Left kidney (tissue), 2 donors: Measurements from ENCODE around the gene ZNF512. TPM values are rescaled to one million over a fixed set of nuclear protein-coding genes. Genes with fewer than 3 reads are reported as not detected.
"Not testable (repeated sequence)": the region's sequence is repeated elsewhere in the genome, so short reads cannot be mapped to it uniquely, and the experiment has no call there.

Source experiments
- DNase-seq: peaks from one replicate; pipeline ENCODE4 v3.0.0-alpha.2; 2013
- polyA plus RNA-seq: library from polyadenylated mRNA; unstranded; fragments of 120-200 nt; gene quantifications from one replicate; pipeline ENCODE4 v1.2.1, GENCODE V29; 2013; ENCODE audit not compliant: insufficient read length

The ZNF512 gene
- polyA plus RNA-seq, 1 donor: 90.0 TPM

DNA sequence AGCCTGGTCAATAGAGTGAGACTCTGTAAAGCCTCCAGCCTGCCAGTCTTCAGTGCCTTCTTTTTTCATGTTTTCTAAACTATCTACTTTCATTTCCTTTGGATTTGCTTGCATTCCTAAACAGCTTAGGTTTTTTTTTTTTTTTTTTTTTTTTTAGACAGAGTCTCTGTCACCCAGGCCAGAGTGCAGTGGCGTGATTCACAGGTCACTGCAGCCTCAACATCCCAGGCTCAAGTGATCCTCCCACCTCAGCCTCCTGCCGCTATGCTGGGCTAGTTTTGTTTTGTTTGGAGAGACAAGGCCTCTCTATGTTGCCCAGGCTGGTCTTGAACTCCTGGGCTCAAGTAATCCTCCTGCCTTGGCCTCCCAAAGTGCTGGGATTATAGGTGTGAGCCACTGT lies 47.4 kb downstream of the ZNF512 start:
- not testable (repeated sequence) for DNase-seq

DNA sequence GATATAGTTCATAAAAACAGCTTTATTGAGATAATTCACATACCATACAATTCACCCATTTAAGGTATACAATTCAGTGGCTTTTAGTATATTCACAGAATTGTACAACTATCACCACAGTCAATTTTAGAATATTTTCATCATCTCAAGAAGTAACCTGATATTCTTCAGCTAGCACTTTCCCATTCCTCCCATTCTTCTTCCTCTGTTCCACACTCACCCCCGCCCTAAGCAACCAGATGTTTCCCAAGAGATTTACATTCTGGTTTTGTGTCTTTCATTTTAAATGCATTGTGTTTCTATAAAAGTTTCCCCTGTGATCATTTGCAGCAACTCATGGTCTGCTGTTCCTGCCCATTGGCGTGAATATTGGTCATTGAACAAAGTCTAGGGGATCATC lies 51.4 kb downstream of the ZNF512 start:
- no peak for DNase-seq

DNA sequence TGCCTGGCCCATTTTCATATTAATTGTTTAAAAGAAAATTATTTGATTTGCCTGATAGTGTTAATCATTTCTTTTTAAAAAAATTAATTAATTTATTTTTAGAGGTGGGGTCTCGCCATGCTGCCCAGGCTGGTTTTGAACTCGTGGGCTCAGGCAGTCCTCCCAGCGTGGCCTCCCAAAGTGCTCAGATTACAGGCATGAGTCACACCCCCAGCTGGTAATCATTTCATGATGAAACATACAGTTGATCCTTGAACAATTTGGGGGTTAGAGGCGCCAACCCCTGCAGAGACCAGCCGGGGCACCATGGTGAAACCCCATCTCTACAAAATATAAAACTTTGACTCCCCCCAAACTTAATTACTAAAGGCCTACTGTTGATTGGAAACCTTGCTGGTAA lies 53.9 kb downstream of the ZNF512 start:
- no peak for DNase-seq

DNA sequence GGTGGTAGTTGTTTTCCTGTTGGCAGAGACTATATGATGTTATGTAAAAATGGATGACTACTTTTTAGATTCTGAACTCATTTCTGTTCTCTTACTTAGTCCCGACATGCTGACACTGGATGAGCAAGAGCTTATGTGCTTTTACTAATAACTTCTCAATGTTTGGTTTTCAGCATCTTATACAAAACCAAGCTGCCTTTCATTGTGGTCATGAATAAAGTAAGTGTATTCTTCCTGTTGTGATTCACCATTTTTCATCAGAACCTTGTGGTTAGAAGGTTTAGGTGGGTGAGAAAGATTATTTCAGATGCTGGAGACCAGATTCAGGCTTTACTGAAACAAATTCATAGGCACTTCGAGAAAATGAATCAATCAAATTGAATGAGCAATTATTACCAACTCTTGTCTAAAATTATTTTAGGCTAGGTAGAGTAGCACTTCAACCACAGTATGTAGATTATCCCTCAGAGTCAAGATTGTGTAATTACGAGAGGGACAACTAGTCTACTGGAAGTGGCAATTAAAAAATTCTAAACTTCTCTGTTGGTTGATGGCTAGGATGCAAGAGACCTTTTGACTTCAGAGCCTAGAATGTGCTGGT lies 55.3 kb downstream of the ZNF512 start:
- no peak for DNase-seq

DNA sequence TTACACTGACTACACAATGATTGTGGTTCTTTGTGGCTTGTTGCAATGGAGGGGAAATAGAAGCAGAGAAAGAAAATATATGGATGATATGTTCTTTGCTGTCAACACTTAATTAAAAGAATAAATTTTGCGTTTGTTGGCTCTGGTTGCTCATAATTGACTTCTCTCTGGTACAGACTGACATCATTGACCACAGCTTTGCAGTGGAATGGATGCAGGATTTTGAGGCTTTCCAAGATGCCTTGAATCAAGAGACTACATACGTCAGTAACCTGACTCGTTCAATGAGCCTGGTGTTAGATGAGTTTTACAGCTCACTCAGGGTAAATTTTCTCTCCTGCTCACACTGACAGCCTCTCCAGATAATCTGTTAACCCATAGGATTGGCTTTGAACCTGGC lies 55.9 kb downstream of the ZNF512 start:
- DNase-seq: no peak

DNA sequence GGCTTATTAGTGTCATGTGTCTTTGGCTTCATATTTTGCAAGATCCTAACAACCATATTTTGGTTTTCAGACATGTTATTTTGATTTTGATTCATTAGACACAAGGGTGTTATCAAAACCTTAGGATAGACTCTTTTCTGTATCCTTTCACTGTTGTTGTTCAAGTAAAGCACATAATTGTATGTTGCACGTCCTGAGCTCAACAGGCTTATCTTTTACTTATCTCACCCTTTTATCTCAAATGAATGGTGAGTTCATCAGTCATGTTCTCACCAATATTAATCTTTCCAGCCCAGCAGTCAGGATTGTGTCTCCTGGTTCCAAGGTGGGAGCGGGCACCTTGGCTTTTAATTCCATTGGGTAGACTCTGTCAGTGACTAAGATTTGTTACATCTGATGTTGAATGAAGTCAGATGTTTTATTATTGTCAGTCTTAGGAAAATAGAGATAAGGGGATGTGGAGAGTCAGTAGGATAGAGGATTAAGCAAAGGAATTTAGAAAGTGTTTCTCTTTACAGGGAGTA lies 57.9 kb downstream of the ZNF512 start:
- no peak for DNase-seq

DNA sequence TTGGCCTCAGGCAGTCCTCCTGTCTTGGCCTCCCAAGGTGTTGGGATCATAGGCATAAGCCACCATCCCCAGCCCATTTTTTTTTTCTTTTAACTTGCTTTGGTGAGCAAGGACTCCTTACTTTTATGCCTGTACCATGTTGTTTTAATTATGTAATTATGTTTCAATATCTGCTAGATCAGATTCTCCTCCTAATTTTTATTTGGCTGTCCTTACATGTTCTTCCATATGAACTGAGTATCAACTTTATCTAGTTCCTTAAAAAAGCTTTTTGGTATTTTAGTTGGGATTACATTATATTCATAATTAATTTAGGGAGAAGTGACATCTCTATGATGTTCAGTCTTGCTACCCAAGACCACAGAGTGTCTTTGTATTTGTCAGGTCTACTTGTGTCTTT lies 62.4 kb downstream of the ZNF512 start:
- no peak for DNase-seq

DNA sequence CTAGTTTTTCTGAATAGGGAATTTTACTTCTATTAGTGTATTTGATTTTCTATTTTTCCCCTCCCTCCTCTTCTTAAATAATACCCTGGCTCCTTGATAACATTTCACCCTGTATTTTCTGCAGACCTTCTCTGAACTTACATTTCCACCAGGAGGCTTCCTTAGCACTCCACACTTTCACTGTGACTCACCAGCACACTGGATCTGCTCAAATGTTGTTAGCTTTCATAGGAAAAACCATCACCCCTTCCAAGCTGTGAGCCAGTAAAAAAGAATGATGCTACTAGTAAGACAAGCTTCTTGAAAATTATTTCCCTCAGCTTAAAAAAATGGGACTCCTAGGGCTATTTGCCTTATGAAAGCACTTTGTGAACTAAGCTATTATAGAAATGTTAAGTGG lies 64.4 kb downstream of the ZNF512 start:
- DNase-seq: no peak

DNA sequence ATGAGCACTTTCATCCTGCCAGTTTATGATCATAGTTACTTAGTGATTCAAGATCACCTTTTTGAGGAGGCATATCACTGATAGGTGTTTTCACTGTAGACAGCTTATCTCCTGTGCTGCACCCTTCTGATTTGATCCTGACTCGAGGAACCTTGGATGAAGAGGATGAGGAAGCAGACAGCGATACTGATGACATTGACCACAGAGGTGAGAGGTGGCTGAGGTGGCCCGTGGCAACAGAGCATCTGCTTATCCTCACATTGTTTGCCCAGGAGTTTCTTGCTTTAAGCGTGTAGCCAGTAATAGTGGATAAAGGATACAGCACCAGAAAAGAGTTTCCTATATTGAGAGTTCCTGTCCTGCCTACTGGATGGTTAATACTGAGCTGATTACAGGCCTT lies 64.9 kb downstream of the ZNF512 start:
- no peak for DNase-seq

DNA sequence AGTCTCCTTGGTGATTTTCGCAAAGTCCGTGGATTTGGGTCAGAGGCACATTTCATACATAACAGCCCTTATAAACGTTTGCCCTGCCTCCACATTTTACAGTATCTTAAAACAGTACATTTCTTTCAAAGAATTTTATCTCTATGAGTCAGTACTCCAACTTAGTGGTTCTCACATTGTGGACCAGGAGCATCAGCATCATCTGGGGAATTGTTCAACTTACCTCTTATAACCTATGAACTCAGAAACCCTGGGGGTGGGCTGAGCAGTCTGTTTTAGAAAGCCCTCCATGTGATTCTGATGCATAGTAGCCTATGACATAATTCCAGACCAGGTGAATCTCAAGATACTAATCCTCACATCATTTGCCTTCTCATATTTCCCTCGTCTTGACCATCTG lies 68.2 kb downstream of the ZNF512 start:
- DNase-seq: no peak

DNA sequence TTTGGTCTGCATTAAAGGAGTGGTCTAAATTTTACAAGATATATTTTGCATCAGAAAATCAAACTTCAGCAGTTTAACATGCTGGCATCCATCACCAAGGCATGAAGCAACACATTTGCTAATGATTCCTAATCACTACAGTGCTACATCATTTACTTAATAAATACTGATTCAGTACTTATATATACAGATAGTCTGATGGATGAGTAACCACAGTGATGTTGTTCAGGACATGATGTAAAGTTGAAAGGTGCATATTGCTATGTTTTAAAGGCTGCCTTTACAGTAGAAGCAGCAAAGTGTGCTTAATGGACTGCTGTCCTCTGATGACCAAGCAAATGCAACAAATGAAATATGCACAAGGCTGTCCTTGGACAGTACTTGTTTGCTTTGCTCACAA lies 69.5 kb downstream of the ZNF512 start:
- no peak for DNase-seq

DNA sequence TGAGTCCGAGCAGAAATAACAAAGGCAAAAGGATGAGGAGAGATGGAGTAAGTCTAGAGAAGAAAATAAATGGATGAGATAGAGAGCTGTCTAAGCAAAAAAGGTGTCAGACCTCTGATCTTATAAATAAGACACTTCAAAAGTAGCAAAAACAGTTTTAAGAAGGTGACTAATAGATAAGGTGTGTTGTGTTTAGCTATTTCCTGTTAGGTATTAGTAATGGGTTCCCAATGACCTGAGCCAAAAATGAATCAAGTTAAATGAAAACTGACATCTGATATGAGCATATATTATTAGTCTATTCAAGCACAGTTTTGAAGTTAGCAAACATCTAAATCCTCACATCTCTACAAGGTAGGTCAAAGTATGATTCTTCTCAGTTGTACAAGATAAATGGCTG lies 69.9 kb downstream of the ZNF512 start:
- DNase-seq: no peak

DNA sequence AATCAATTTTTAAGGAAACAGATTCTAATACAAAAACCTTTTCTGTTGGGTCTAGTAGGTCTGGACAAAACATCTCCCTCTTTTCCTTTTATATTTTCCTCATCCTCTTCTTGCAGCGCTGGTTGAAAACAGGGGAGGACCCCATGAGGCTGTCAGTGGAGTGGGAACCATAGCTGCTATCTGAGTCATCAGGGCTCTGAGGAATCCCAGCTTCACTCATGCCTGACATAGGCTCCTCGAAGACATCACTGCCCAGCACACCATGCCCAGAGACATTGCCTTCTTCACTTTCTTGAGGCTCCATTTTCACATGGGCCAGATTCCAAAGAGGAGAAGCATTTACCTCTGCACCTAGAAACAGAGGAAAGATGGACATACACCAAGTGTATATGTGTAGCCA lies 70.6 kb downstream of the ZNF512 start:
- no peak for DNase-seq

DNA sequence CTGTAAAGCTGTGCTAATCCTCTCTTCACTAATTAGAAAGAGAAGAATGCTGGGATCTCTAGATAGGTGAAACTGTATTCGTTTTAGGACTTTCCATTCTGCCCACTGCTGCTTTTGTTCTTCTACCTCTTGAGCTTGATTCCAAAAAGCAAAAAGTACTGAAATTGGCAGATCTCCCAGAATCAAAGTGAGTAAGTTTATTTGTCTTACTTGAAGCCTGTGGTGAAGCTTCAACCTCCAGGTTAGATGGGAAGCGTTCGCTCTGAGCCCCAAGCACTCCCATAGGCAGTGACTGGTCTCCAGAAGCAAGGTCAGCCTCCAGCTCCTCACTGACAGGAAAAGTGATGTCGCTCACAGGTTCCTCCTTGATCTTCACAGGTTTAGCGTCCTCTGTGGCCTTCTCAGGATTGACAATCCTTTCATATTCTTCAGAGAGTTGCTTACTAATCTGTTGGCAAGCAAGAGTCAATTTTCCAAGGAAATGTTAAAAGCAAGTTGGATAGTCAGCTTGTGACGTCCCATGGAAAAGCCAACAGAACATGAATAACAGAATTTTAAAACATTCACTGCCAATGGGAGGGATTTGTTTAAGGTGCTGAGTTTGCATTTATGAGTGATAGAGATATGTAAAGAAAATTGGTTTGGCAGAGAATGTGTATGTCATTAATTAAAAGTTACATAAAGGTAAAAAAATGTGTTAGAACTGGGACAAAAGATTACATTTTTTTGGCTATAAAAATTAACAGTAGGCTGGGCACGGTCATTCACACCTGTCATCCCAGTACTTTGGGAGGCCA lies 72.5 kb downstream of the ZNF512 start:
- DNase-seq: no peak

DNA sequence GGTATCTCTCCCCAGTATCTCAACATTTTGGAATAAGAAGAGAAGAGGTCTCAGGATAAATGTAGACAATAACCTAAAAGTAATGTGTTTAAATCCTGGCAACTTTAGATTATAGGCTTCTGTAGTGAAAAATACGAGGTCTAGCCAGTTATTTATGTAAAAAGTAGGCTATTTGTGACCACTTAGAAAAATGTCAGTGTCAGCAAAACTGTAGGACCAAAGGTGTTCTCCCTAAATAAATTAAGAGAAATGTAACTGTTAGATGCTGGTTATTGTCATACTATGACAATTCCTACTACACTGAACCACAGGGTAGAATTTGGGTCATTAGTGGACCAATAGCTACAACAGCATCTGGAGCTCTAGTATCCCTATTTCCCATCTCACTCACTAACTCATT lies 78.5 kb downstream of the ZNF512 start:
- no peak for DNase-seq

DNA sequence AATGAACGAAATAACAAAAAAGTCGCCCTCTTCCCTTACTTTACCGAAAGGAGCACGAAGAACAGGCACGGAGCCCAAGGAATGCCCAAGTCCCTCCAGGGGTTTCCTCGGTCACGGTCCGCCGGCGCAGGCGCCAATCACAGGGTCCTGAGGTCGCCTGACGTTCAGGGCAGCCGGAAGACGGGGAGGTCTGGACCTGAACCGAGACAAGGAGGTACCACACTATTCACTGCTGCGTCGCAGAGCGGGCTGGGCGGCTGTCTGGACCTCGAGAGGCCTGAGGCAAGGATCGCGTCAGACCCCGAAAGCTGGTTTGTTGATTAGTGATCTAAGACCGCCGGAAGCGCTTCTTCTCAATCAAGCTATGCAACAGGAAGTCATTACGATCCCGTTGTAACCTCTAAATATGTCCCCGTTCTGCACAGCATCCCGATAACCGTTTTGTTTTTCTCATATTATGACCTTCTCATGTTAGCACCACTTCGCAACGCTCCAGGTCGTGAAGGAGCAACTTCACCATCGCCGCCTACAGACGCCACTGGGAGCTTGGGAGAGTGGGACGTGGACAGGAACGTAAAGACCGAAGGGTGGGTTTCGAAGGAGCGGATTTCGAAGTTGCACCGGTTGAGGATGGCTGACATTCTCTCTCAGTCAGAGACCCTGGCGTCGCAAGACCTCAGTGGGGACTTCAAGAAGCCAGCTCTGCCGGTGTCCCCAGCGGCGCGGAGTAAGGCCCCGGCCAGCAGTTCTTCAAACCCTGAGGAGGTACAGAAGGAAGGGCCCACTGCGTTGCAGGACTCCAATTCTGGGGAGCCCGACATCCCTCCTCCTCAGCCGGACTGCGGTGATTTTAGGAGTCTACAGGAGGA lies 80.7 kb downstream of the ZNF512 start, which contains the start of the genes SLC4A1AP and SUPT7L:
SLC4A1AP (plus strand) TSS at position 605 of the 869 bp plus-strand sequence; CDS start at position 631, 26 bp downstream.
SUPT7L (minus strand) TSS at position 330 of the 869 bp plus-strand sequence. CDS start 1,422 bp downstream, outside the sequence.
- peak; percentile 84 for DNase-seq

DNA sequence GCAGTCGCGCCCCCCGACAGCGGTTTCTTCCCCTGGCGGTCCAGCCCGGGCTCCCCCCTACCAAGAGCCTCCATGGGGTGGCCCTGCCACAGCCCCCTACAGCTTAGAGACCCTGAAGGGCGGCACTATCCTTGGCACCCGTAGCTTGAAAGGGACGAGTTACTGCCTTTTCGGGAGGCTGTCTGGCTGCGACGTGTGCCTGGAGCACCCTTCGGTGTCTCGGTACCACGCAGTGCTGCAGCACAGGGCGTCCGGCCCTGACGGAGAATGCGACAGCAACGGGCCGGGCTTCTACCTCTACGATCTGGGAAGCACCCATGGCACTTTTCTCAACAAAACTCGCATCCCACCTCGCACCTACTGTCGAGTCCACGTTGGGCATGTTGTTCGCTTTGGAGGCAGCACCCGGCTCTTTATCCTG lies 81.3 kb downstream of the ZNF512 start:
- no peak for DNase-seq

DNA sequence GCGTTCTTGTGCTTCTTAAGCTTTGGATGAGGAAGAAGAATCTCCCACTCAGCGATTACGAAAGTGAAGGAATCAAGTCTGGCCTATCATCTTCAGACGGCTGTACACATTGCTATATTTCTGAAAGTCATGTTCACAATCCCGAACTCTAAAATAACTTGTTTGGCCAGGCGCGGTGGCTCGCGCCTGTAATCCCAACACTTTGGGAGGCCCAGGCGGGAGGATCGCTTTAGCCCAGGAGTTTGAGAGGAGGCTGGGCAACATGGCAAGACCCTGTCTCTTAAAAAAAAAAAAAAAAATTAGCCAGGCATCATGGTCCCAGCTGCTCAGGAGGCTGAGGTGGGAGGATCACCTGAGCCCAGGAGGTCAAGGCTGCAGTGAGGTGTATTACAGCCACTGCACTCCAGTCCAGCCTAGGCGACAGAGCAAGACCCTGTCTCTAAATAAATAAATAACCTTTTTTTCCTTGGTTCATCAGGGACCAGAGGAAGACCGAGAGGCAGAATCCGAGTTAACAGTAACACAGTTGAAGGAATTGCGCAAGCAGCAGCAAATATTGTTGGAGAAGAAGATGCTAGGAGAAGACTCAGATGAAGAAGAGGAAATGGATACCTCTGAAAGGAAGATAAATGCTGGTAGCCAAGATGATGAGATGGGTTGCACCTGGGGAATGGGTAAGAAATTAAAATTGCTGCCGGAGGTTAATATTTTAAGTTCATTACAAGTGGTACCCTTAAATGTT lies 82.0 kb downstream of the ZNF512 start:
- DNase-seq: no peak

DNA sequence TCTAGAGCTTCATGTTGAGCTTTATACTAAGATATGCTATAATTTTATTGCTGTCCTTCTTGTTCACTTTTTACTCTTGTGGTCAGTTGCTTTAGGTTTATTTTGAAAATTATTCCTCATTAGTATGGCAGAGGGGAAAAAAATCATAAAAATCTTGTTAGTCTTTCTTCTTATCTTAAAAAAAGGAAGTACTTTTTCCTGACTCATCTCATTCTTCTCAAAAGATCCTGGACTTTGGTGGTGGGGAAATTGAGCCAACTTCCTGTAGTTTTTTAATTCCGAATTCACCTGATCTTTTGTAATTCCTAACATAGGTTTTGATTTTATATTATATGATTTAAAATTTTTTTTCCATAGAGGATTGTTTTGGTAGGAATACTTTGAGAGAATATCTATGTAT lies 84.6 kb downstream of the ZNF512 start:
- no peak for DNase-seq

DNA sequence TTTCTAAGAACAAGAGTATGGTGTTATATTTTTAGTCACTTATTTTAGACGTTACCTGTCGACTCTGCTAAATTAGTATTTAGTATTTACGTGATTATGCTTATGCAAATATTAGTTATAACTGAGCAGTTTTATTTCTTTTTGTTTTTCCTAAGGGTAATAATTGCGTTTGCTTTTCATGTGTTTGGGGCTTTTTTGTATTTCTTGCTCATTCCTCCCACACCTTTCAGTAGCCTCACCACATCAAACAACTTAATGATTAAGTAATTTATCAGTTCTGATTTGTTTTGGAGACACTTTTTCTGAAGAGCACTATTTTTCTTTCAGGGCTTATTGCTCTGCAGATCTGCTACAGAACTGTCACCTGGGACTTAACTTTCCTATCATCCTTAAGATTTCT lies 88.4 kb downstream of the ZNF512 start:
- no peak for DNase-seq
